SK-N-SH (cell line): ENCODE data around the gene MACROD2. TPM values are rescaled to one million over a fixed set of nuclear protein-coding genes. Genes with fewer than 3 reads are reported as not detected.

Experiments
- CTCF ChIA-PET: fragments of 300-600, 350-600 bp; formaldehyde crosslinking; extraction: SDS; loops from one replicate; lab custom pipeline; 2021; lab: Yijun Ruan, JAX
- POLR2A ChIA-PET: fragments of 350-600 bp; sonication (Branson Sonifier 250); formaldehyde crosslinking; extraction: SDS; loops from one replicate; lab custom pipeline; 2020; ENCODE audit warnings: antibody characterized with exemption, inconsistent platforms; lab: Yijun Ruan, JAX
- DNase-seq: peaks from one replicate; pipeline ENCODE4 v3.0.0; 2012
- H2AFZ ChIP-seq: fragments of 200-600 bp; sonication (generic); 2 replicates; pipeline ENCODE4 v1.8.1; 2016; ENCODE audit warnings: antibody characterized with exemption, mild to moderate bottlenecking, low read depth
- H3F3A ChIP-seq: fragments of 200-600 bp; sonication (generic); replicated peaks from 2 replicates; pipeline ENCODE3; 2016; ENCODE audit warnings: antibody characterized with exemption, mild to moderate bottlenecking; ENCODE audit not compliant: insufficient read depth
- H3K27ac ChIP-seq, 2 experiments: fragments of 200-500 bp in 1 of 2; fragments of 200-600 bp in 1 of 2; sonication (Bioruptor generic) in 1 of 2; sonication (generic), shearing (Covaris generic) in 1 of 2; 2 replicates each; pipeline versions ENCODE4 v1.5.1 to v1.6.1; 2014 to 2016; ENCODE audit warnings: low read depth in 2 of 2, inconsistent platforms in 1 of 2, low read length in 1 of 2, mild to moderate bottlenecking in 1 of 2, mixed read lengths in 1 of 2
- H3K27me3 ChIP-seq: fragments of 200-600 bp; sonication (generic), shearing (Covaris generic); 2 replicates; pipeline ENCODE4 v1.6.1; 2016; ENCODE audit warnings: mixed run types; ENCODE audit not compliant: insufficient read depth
- H3K36me3 ChIP-seq, 2 experiments: fragments of 200-500 bp in 1 of 2; fragments of 200-600 bp in 1 of 2; sonication (Bioruptor generic) in 1 of 2; sonication (generic) in 1 of 2; replicated peaks in 1 of 2; 2 replicates each; pipeline versions ENCODE3 to v1.5.1; 2014 to 2016; ENCODE audit warnings: low read length in 1 of 2, mild to moderate bottlenecking in 1 of 2; ENCODE audit not compliant: insufficient read depth in 2 of 2, control insufficient read depth in 1 of 2
- H3K4me1 ChIP-seq, 2 experiments: fragments of 200-500 bp in 1 of 2; fragments of 200-600 bp in 1 of 2; sonication (Bioruptor generic) in 1 of 2; sonication (generic), shearing (Covaris generic) in 1 of 2; 2 replicates each; pipeline versions ENCODE4 v1.5.1 to v1.6.1; 2014 to 2016; ENCODE audit warnings: low read depth in 1 of 2, low read length in 1 of 2, mixed run types in 1 of 2; ENCODE audit not compliant: insufficient read depth in 2 of 2, control insufficient read depth in 1 of 2
- H3K4me2 ChIP-seq: fragments of 200-600 bp; sonication (generic), shearing (Covaris generic); 2 replicates; pipeline ENCODE4 v1.6.1; 2017; ENCODE audit warnings: mixed run types
- H3K4me3 ChIP-seq, 2 experiments: fragments of 200-500 bp in 1 of 2; fragments of 200-600 bp in 1 of 2; sonication (Bioruptor generic) in 1 of 2; sonication (generic), shearing (Covaris generic) in 1 of 2; 2 replicates each; pipeline versions ENCODE4 v1.5.1 to v1.8.1; 2014 to 2016; ENCODE audit warnings: low read depth in 2 of 2, inconsistent platforms in 1 of 2, low read length in 1 of 2, mild to moderate bottlenecking in 1 of 2, mixed read lengths in 1 of 2, moderate library complexity in 1 of 2
- H3K79me2 ChIP-seq: fragments of 200-600 bp; sonication (generic); 2 replicates; pipeline ENCODE4 v1.8.1; 2017; ENCODE audit warnings: mild to moderate bottlenecking; ENCODE audit not compliant: insufficient read depth
- H3K9ac ChIP-seq: fragments of 200-600 bp; sonication (generic); 2 replicates; pipeline ENCODE4 v1.6.1; 2017; ENCODE audit warnings: mixed run types
- H3K9me2 ChIP-seq: fragments of 200-600 bp; sonication (generic); 2 replicates; pipeline ENCODE4 v1.6.1; 2017; ENCODE audit warnings: mixed run types
- H3K9me3 ChIP-seq: fragments of 200-600 bp; sonication (generic); 2 replicates; pipeline ENCODE4 v1.6.1; 2017; ENCODE audit warnings: mixed run types, mild to moderate bottlenecking, moderate library complexity
- H4K20me1 ChIP-seq: fragments of 200-600 bp; sonication (generic); 2 replicates; pipeline ENCODE4 v1.6.1; 2017; ENCODE audit warnings: mild to moderate bottlenecking, mixed run types; ENCODE audit not compliant: insufficient read depth
- CHD2 ChIP-seq: fragments of 150-350 bp; IDR thresholded peaks from 2 replicates; pipeline ENCODE4 v1.6.1; 2018; ENCODE audit warnings: low read length; ENCODE audit not compliant: partially characterized antibody
- EP300 ChIP-seq, 2 experiments: IDR thresholded peaks; 2 replicates each; pipeline versions ENCODE4 v1.4.0 to v1.6.1; 2012; ENCODE audit warnings: borderline replicate concordance in 1 of 2, low read depth in 1 of 2, low read length in 1 of 2
- EZH2phosphoT487 ChIP-seq: fragments of 200-600 bp; sonication (generic); IDR thresholded peaks from 2 replicates; pipeline ENCODE4 v1.6.1; 2017; ENCODE audit warnings: low read depth, mixed run types, mild to moderate bottlenecking, antibody characterized with exemption, moderate library complexity, borderline replicate concordance
- FOXJ3 ChIP-seq: sonication (generic); formaldehyde crosslinking; IDR thresholded peaks from 2 replicates; pipeline ENCODE4 v1.5.1; 2020; ENCODE audit warnings: mild to moderate bottlenecking, missing genetic modification reagents
- FOXM1 ChIP-seq: IDR thresholded peaks from 2 replicates; pipeline ENCODE4 v1.4.0; 2012; ENCODE audit warnings: low read depth, mild to moderate bottlenecking
- GATA2 ChIP-seq: sonication (generic); formaldehyde crosslinking; IDR thresholded peaks from 2 replicates; pipeline ENCODE4 v1.5.0; 2020; ENCODE audit warnings: mild to moderate bottlenecking, missing genetic modification reagents
- MAX ChIP-seq: IDR thresholded peaks from 2 replicates; pipeline ENCODE4 v1.4.0; 2012; ENCODE audit warnings: low read depth
- NFIC ChIP-seq: IDR thresholded peaks from 2 replicates; pipeline ENCODE4 v1.4.0; 2012; ENCODE audit warnings: borderline replicate concordance
- POLR2AphosphoS5 ChIP-seq: IDR thresholded peaks from 2 replicates; pipeline ENCODE4 v1.6.1; 2012; ENCODE audit warnings: low read depth, low read length
- RAD21 ChIP-seq: IDR thresholded peaks from 2 replicates; pipeline ENCODE4 v1.6.1; 2012; ENCODE audit warnings: mild to moderate bottlenecking, low read length
- SMC3 ChIP-seq: IDR thresholded peaks from 2 replicates; pipeline ENCODE4 v1.6.1; 2012; ENCODE audit warnings: low read depth, low read length, improper control_type of control experiment
- TAF1 ChIP-seq: IDR thresholded peaks from 2 replicates; pipeline ENCODE4 v1.6.1; 2012; ENCODE audit warnings: low read depth, mild to moderate bottlenecking, low read length, moderate library complexity, borderline replicate concordance
- TCF12 ChIP-seq: IDR thresholded peaks from 2 replicates; pipeline ENCODE4 v1.4.0; 2012
- TEAD4 ChIP-seq: IDR thresholded peaks from 2 replicates; pipeline ENCODE4 v1.4.0; 2012; ENCODE audit warnings: mild to moderate bottlenecking, borderline replicate concordance; ENCODE audit not compliant: insufficient read depth
- YY1 ChIP-seq: IDR thresholded peaks from 2 replicates; pipeline ENCODE4 v1.4.0; 2012; ENCODE audit warnings: low read depth, mild to moderate bottlenecking
- WGBS: methylation state at CpG from one replicate; pipeline ENCODE4 v1.1.6; 2017; ENCODE audit warnings: low lambda C conversion rate; 5-methylcytosine and 5-hydroxymethylcytosine counted together
- polyA plus RNA-seq, 3 experiments: library from polyadenylated mRNA; depleted of rRNA; stranded (reverse); fragments of >200 nt; gene quantifications; 2 replicates each; pipeline ENCODE4 v1.2.3, GENCODE V29; 2012
- TF ChIP-seq, protein P1 (sequence below): fragments of 150-350 bp; IDR thresholded peaks from 2 replicates; pipeline ENCODE4 v1.6.1; 2016; ENCODE audit warnings: mild to moderate bottlenecking, low read depth, low read length
- TF ChIP-seq, protein P2 (sequence below): IDR thresholded peaks from 2 replicates; pipeline ENCODE4 v1.4.0; 2012; ENCODE audit warnings: low read depth, borderline replicate concordance
- TF ChIP-seq, protein P3 (sequence below): fragments of 150-350 bp; IDR thresholded peaks from 2 replicates; pipeline ENCODE4 v1.6.1; 2017; ENCODE audit warnings: antibody characterized with exemption, low read length, low read depth, borderline replicate concordance
- TF ChIP-seq, protein P4 (sequence below): IDR thresholded peaks from 2 replicates; pipeline ENCODE4 v1.4.0; 2012; ENCODE audit warnings: low read depth, borderline replicate concordance

The MACROD2 gene
- polyA plus RNA-seq, 1 of the 3 experiments (the other 2 are of a cell fraction): 0.33 TPM

GRCh38 chr20:15119852-15120487, 1124.7 kb downstream of the MACROD2 start (continued):
- TF ChIP-seq FOXM1: no peak

GRCh38 chr20:15122613-15123012, 1127.3 kb downstream of the MACROD2 start:
- Histone ChIP-seq H3K4me3 (no peak overlapping the region), H3K27me3 (no peaks in the 10 kb centered on the region), H4K20me1 (no peaks in the 10 kb centered on the region), H2AFZ (no peak overlapping the region), H3K4me1 (no peaks in the 10 kb centered on the region), H3K27ac (no peak overlapping the region), H3K9me2 (no peaks in the 10 kb centered on the region), H3K9me3 (no peaks in the 10 kb centered on the region), H3K79me2 (no peaks in the 10 kb centered on the region), H3K4me2 (no peak overlapping the region), H3F3A (no peaks in the 10 kb centered on the region), H3K9ac (no peak overlapping the region), H3K36me3 (no peaks in the 10 kb centered on the region)
- TF ChIP-seq TAF1 (no peak), YY1 (no peak), GATA2 (no peak), RAD21 (no peak), TEAD4 (no peak), CHD2 (no peak), TCF12 (no peak)
- TF ChIP-seq, protein P1, sequence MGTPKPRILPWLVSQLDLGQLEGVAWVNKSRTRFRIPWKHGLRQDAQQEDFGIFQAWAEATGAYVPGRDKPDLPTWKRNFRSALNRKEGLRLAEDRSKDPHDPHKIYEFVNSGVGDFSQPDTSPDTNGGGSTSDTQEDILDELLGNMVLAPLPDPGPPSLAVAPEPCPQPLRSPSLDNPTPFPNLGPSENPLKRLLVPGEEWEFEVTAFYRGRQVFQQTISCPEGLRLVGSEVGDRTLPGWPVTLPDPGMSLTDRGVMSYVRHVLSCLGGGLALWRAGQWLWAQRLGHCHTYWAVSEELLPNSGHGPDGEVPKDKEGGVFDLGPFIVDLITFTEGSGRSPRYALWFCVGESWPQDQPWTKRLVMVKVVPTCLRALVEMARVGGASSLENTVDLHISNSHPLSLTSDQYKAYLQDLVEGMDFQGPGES: no peak
- TF ChIP-seq, protein P2, sequence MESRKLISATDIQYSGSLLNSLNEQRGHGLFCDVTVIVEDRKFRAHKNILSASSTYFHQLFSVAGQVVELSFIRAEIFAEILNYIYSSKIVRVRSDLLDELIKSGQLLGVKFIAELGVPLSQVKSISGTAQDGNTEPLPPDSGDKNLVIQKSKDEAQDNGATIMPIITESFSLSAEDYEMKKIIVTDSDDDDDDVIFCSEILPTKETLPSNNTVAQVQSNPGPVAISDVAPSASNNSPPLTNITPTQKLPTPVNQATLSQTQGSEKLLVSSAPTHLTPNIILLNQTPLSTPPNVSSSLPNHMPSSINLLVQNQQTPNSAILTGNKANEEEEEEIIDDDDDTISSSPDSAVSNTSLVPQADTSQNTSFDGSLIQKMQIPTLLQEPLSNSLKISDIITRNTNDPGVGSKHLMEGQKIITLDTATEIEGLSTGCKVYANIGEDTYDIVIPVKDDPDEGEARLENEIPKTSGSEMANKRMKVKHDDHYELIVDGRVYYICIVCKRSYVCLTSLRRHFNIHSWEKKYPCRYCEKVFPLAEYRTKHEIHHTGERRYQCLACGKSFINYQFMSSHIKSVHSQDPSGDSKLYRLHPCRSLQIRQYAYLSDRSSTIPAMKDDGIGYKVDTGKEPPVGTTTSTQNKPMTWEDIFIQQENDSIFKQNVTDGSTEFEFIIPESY: no peak
- TF ChIP-seq, protein P3, sequence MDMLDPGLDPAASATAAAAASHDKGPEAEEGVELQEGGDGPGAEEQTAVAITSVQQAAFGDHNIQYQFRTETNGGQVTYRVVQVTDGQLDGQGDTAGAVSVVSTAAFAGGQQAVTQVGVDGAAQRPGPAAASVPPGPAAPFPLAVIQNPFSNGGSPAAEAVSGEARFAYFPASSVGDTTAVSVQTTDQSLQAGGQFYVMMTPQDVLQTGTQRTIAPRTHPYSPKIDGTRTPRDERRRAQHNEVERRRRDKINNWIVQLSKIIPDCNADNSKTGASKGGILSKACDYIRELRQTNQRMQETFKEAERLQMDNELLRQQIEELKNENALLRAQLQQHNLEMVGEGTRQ: no peak
- POLR2A ChIA-PET: no interaction called here
- 41% methylated on average over 1 of the region's 1 CpG for WGBS
- DNase-seq: no peak
- CTCF ChIA-PET: no interaction called here

- Histone ChIP-seq H3K4me2 (no peak overlapping the region), H3K4me3 (no peak overlapping the region), H3K9me2 (0 out of 2 replicates have a peak, but pooled peaks cover 2% of the 10 kb centered on the region), H4K20me1 (no peaks in the 10 kb centered on the region), H3K4me1 (no peaks in the 10 kb centered on the region), H3K27ac (no peak overlapping the region), H3K9me3 (no peaks in the 10 kb centered on the region), H3F3A (no peaks in the 10 kb centered on the region), H3K36me3 (no peaks in the 10 kb centered on the region), H2AFZ (no peak overlapping the region), H3K27me3 (no peaks in the 10 kb centered on the region), H3K79me2 (no peaks in the 10 kb centered on the region), H3K9ac (no peak overlapping the region)
- DNase-seq: no peak
- POLR2A ChIA-PET: no interaction called here
- WGBS: 53% methylated on average over 2 of the region's 2 CpGs
- CTCF ChIA-PET: no interaction called here
- TF ChIP-seq, protein P1: no peak
- TF ChIP-seq, protein P4, sequence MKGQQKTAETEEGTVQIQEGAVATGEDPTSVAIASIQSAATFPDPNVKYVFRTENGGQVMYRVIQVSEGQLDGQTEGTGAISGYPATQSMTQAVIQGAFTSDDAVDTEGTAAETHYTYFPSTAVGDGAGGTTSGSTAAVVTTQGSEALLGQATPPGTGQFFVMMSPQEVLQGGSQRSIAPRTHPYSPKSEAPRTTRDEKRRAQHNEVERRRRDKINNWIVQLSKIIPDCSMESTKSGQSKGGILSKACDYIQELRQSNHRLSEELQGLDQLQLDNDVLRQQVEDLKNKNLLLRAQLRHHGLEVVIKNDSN: no peak
- TF ChIP-seq EP300 (IDR thresholded peaks at IDR 0.05; ENCODE audit: borderline replicate concordance in 1 of 2, low read depth in 1 of 2, low read length in 1 of 2): no peak
- no peak for TF ChIP-seq CHD2
- TF ChIP-seq SMC3: no peak
- TF ChIP-seq NFIC: no peak
- TF ChIP-seq RAD21: no peak
- no peak for TF ChIP-seq MAX
- no peak for TF ChIP-seq GATA2
- TF ChIP-seq FOXJ3 (CRISPR knock-in tag): no peak
- TF ChIP-seq POLR2AphosphoS5: no peak
- no peak for TF ChIP-seq EZH2phosphoT487
Measured at GRCh38 chr20:15131176-15131575, 1135.9 kb downstream of the MACROD2 start.
